NCI-H1417 treated with DMSO at 0.1 percent for 48 hours (cell line): ENCODE data around the gene BBS9.

ENCODE experiments used
- DNase-seq: peaks from one replicate; lab custom pipeline; 2025; lab: John Stamatoyannopoulos, UW

BBS9 gene

GRCh38 chr7:33649476-33650441, 520.4 kb downstream of the BBS9 start:
- DNase-seq: no peak

- DNase-seq: no peak
Measured at GRCh38 chr7:33650828-33651227, 521.5 kb downstream of the BBS9 start.

GRCh38 chr7:33651998-33652515, 522.7 kb downstream of the BBS9 start:
- DNase-seq: no peak

- no peak for DNase-seq
Measured at GRCh38 chr7:33654676-33655075, 525.3 kb downstream of the BBS9 start.
